Duodenal mucosa (tissue), 2 donors: ENCODE measurements around the gene CMYA5.

Experiments used
- H3K27ac ChIP-seq: one replicate; pipeline ENCODE4 v1.7.0; 2013; ENCODE audit warnings: low read depth, low read length
- H3K27me3 ChIP-seq, 2 donors: one replicate each; pipeline ENCODE4 v1.7.0; 2013; ENCODE audit warnings: low read length in 2 of 2, control low read depth in 1 of 2; ENCODE audit not compliant: insufficient read depth in 2 of 2, control insufficient read depth in 1 of 2
- H3K36me3 ChIP-seq, 2 donors: one replicate each; pipeline ENCODE4 v1.7.0; 2013; ENCODE audit warnings: low read length in 2 of 2, control low read depth in 1 of 2; ENCODE audit not compliant: insufficient read depth in 2 of 2, control insufficient read depth in 1 of 2
- H3K4me1 ChIP-seq, 2 donors: one replicate each; pipeline ENCODE4 v1.7.0; 2013; ENCODE audit warnings: low read length in 2 of 2, control low read depth in 1 of 2; ENCODE audit not compliant: insufficient read depth in 2 of 2, control insufficient read depth in 1 of 2
- H3K4me3 ChIP-seq, 2 donors: one replicate each; pipeline ENCODE4 v1.7.0; 2013; ENCODE audit warnings: low read length in 2 of 2, low read depth in 1 of 2
- H3K9ac ChIP-seq, 2 donors: one replicate each; pipeline ENCODE4 v1.7.0; 2013; ENCODE audit warnings: low read length in 2 of 2, low read depth in 1 of 2
- H3K9me3 ChIP-seq, 2 donors: one replicate each; pipeline ENCODE4 v1.7.0; 2013; ENCODE audit warnings: low read length in 2 of 2, control low read depth in 1 of 2; ENCODE audit not compliant: control insufficient read depth in 1 of 2

CMYA5 gene

DNA sequence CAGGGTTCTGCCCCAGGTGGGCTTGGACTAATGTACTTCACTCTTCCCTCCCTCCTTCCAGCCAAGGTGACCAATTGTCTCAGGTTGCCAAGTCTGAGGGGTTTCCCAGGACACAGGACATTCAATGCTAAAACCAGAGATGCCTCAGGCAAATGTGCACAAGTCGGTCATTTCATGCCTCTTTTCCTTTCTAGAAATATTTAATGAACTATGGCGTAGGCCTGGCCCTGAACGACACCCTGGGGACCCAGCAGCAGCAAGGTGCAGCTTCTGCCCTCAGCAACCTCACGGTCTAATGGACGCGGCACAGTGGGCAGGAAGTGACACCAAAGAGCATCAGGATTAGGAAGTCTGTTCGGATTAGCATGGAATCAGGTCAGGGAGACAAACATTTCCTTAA lies 153.4 kb downstream of the CMYA5 start:
- Histone ChIP-seq H3K27me3 (no peaks in the 10 kb centered on the region), H3K9me3 (no peaks in the 10 kb centered on the region), H3K9ac (no peak overlapping the region), H3K27ac (no peak overlapping the region), H3K36me3 (no peaks in the 10 kb centered on the region), H3K4me1 (no peaks in the 10 kb centered on the region), H3K4me3 (no peak overlapping the region)

DNA sequence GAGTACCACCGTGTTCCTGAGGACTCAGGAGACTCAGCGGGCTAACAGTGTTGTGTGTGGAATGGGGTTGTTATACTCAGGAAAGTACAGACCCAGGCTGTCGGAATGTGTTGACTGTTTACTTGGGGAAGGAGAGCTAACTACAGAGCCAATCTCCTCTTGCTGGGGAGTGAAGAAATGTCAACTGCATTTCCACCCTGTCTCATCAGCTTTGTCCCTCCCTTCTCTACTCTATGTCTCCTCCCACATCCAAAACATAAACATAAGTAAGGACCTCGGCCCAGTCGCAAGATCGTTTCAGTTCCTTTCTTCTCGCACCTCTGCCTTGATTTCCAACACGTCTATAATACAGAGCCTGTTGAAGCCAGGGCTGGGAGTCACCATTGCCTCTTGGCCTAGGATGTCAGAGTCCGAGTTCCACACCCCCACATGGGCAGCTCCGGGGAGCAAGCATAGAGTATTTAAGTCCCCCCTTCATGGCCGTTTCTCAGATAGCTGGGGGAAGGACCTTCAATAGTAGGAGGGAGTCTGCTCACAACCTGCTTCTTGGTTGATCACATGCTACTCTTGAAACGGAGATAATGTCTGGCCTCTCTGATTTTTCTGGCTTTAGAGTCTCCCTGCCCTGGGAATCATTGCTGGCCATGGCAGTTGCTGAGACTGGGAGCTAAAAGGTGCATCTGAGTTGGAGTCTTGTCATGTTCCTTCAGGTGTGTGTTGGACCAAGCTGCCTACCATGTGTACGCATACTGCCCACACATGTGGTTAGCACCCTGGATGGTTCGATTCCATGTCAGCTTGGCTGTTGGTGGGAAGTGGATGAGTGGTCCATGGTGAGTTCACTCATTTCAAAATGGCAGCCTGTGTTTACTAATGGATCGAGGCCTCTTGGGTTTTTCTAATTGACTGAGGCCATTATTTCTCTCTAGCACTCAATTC lies 154.1 kb downstream of the CMYA5 start:
- no peak overlapping the region for H3K4me3 ChIP-seq

DNA sequence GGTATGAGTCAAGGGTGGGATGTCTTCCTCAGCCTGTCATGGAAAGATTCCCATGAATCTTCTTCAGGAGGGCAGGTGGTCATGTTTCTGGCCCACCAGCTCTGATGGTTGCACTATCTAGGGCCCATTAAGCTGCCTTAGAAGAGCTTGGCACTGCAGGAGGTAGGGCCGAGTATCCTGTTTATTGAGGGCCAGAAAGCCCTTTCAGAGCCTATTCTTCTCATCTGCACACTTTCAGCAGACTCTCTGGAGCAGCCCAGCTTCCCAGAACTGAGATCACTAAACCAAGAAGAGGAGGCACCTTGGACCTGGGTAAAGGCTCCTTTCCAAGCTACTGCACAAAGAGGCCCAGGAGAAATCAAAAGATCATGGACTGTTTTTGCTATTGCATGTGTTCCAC lies 154.9 kb downstream of the CMYA5 start:
- H3K27ac ChIP-seq = no peak overlapping the region
- no peaks in the 10 kb centered on the region for H3K36me3 ChIP-seq
- no peak overlapping the region for H3K9ac ChIP-seq
- no peaks in the 10 kb centered on the region for H3K9me3 ChIP-seq
- no peak overlapping the region for H3K4me3 ChIP-seq
- no peaks in the 10 kb centered on the region for H3K4me1 ChIP-seq
- no peaks in the 10 kb centered on the region for H3K27me3 ChIP-seq

More for the DNA sequence above, 154.1 kb downstream of the CMYA5 start:
- Histone ChIP-seq H3K4me1 (no peaks in the 10 kb centered on the region), H3K27ac (no peak overlapping the region), H3K36me3 (no peaks in the 10 kb centered on the region), H3K9ac (no peak overlapping the region), H3K9me3 (no peaks in the 10 kb centered on the region), H3K27me3 (no peaks in the 10 kb centered on the region)

DNA sequence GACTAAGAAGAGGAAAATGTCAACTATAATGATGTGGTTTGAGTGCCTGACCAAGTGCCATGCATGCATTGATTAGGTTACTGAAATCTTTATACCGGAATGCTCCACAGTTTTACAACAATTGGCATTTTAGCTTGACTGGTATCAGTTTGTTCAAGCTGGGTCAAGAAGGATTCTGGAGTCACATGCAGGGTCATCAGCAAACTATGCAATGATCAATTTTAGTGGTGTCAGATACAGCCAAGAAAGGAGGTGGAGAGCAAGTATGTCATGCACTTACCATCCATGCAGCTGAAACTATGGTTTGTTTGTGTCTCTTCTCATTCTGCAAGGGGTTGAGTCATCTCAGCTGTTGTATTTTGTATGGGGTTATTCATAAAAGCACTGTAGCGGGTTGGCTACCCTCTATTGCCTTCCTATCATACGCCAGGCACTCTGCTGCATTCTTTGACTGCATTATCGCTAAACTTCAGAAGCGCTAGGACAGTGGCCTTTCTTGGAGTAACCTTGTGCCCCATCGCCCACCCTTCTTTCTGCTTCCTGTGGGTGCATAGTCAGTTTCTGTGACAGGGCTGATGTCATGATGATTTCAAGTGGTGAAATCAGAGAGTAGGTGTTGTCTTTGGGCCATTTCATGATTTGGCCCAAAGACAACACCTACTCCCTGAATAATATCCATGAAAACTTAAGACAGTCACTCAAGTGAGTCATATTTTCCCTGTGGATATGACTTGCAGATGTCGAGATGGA lies 156.0 kb downstream of the CMYA5 start:
- Histone ChIP-seq H3K4me1 (no peaks in the 10 kb centered on the region), H3K36me3 (no peaks in the 10 kb centered on the region), H3K27ac (no peak overlapping the region), H3K9me3 (no peaks in the 10 kb centered on the region), H3K4me3 (no peak overlapping the region), H3K27me3 (no peaks in the 10 kb centered on the region), H3K9ac (no peak overlapping the region)

DNA sequence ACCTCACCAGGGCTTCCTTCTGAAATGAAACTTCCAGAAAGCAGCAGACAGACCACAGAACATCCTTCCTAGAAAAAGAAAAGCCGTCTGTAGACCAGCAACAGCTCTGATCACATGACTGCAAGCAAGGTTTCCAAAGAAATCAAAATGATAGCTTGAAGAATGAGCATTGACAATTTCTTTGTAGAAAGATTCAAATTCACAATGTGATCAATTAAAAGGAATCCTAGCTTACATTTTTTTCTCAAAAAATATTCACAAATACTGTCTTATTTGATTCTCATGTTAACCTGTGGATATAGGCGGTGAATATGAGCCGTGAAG lies 156.5 kb downstream of the CMYA5 start:
- Histone ChIP-seq H3K36me3 (no peaks in the 10 kb centered on the region), H3K27ac (no peak overlapping the region), H3K4me1 (no peaks in the 10 kb centered on the region), H3K9ac (no peak overlapping the region), H3K27me3 (no peaks in the 10 kb centered on the region), H3K9me3 (no peaks in the 10 kb centered on the region), H3K4me3 (no peak overlapping the region)

DNA sequence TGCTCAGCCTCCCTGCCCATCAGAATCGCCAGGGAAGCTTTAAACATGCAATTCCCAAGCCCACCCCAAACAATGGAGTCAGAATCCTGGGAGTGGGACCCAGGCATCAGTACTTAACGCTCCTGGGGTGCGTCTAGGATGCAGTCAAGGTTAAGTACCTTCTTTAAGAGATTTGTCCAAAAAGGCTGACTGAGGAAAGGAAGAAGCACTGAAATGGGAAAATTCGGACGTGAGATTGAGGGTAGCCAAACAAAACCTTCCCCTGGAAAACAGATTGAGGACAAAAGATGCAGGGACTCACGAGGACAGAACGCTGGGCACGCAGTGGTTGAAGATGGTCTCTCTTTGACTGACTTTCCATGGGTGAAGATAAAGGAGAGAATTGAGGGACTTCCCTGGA lies 157.9 kb downstream of the CMYA5 start:
- Histone ChIP-seq H3K27ac (no peak overlapping the region), H3K9ac (no peak overlapping the region), H3K9me3 (no peaks in the 10 kb centered on the region), H3K4me1 (no peaks in the 10 kb centered on the region), H3K36me3 (no peaks in the 10 kb centered on the region), H3K27me3 (no peaks in the 10 kb centered on the region), H3K4me3 (no peak overlapping the region)

DNA sequence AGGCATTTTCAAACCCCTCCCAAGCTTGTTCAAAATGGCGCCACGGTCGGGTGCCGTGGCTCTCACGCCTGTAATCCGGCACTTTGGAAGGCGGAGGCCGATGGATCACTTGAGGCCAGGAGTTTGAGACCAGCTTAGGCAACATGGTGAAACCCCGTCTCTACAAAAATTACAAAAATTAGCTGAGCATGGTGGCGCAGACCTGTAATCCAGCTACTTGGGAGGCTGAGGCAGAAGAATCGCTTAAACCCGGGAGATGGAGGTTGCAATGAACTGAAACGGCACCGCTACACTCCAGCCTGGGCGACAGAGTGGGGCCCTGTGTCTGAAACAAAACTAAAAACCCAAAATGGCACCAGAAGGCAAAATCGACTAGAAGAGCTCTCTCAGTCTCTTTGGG lies 159.4 kb downstream of the CMYA5 start:
- H3K4me1 ChIP-seq = no peaks in the 10 kb centered on the region
- no peaks in the 10 kb centered on the region for H3K9me3 ChIP-seq
- no peak overlapping the region for H3K27ac ChIP-seq
- H3K27me3 ChIP-seq = peaks cover 0 to 4% of the 10 kb centered on the region in 2 donors
- no peaks in the 10 kb centered on the region for H3K36me3 ChIP-seq
- H3K4me3 ChIP-seq = no peak overlapping the region
- no peak overlapping the region for H3K9ac ChIP-seq
